Esophagus muscularis mucosa (tissue), 4 donors: ENCODE data around the gene ERC2. TPM values are rescaled to one million over a fixed set of nuclear protein-coding genes. Genes with fewer than 3 reads are reported as not detected.

Experiments used
- DNase-seq: peaks from one replicate; pipeline ENCODE4 v3.0.0-alpha.2; 2017; ENCODE audit errors: extremely low spot score
- H3K27ac ChIP-seq, 4 donors: fragments of 200-600 bp; sonication (generic); replicated peaks in 1 of 4; 1 replicate in 3 of 4; 2 replicates in 1 of 4; pipeline ENCODE4 v1.5.1; 2016 to 2019; ENCODE audit warnings: mild to moderate bottlenecking in 1 of 4
- H3K27me3 ChIP-seq, 4 donors: fragments of 200-600 bp; sonication (generic); one replicate each; pipeline versions ENCODE4 v1.5.1 to v1.6.0; 2016 to 2019
- H3K36me3 ChIP-seq, 4 donors: fragments of 200-600 bp; sonication (generic); one replicate each; pipeline ENCODE4 v1.5.1; 2016 to 2019
- H3K4me1 ChIP-seq, 4 donors: fragments of 200-600 bp; sonication (generic); one replicate each; pipeline ENCODE4 v1.5.1; 2016 to 2019
- H3K4me3 ChIP-seq, 4 donors: fragments of 200-600 bp; sonication (generic); 1 replicate in 2 of 4; 2 replicates in 2 of 4; pipeline ENCODE4 v1.5.1; 2016 to 2019; ENCODE audit warnings: mild to moderate bottlenecking in 4 of 4, moderate library complexity in 1 of 4
- H3K9me3 ChIP-seq, 4 donors: fragments of 200-600 bp; sonication (generic); 1 replicate in 3 of 4; 2 replicates in 1 of 4; pipeline ENCODE4 v1.5.1; 2016 to 2019
- EP300 ChIP-seq: sonication (generic); formaldehyde crosslinking; IDR thresholded peaks from one replicate; pipeline ENCODE4 v1.6.1; 2017; ENCODE audit warnings: antibody characterized with exemption
- POLR2A ChIP-seq: fragments of 450-650 bp; IDR thresholded peaks from one replicate; pipeline ENCODE4 v1.6.1; 2017; ENCODE audit warnings: antibody characterized with exemption, moderate library complexity, mild to moderate bottlenecking, low read depth
- POLR2AphosphoS5 ChIP-seq, 2 donors: sonication (generic); formaldehyde crosslinking; IDR thresholded peaks; one replicate each; pipeline ENCODE4 v1.6.1; 2017; ENCODE audit warnings: antibody characterized with exemption in 2 of 2
- WGBS: methylation state at CpG from one replicate; pipeline ENCODE4 v1.1.5; 2018; 5-methylcytosine and 5-hydroxymethylcytosine counted together
- intact Hi-C: fragments of 100-400 bp; cut with DNase I; formaldehyde crosslinking; loops from one replicate; pipeline ENCODE4 v1.15.1; 2023
- total RNA-seq, 4 donors: library from RNA; depleted of rRNA; stranded (reverse); fragments of >200 nt; gene quantifications; one replicate each; pipeline versions ENCODE4 v1.1.0 to v1.2.1, GENCODE V29; 2016
- TF ChIP-seq, protein P1 (sequence below), 3 experiments: fragments of 200-600 bp in 2 of 3; fragments of 450-650 bp in 1 of 3; sonication (generic) in 2 of 3; IDR thresholded peaks; one replicate each; pipeline ENCODE4 v1.5.1; 2017 to 2019; ENCODE audit warnings: antibody characterized with exemption in 3 of 3, mild to moderate bottlenecking in 2 of 3, moderate library complexity in 1 of 3

Gene ERC2
- total RNA-seq, 4 donors from 2014 or later = 0.42 to 2.0 (median 1.5) TPM

DNA sequence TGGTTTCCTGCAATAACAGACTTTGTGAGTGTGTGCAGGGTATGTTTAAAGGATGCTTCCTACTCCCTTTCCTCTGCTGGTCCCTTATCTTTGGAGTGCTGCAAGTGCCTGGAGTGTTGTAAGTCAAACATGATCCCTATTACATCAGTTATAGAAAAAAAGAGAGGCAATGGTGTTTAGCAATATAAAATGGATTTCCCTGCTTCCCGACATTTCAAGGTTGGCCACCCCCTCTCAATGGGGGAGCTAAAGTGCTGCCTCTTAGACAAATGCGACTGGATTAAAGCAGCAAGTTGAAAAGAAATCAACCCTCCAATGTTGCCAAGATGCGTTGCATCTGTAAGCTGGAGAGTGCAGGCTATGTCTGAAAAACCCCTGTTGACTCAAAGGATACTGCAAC is 778.1 kb downstream of the ERC2 start:
- H3K27ac ChIP-seq = no peak overlapping the region
- no peak for DNase-seq
- H3K4me3 ChIP-seq = no peak overlapping the region
- peaks cover 0 to 23% (median 17%) of the 10 kb centered on the region in 4 donors for H3K4me1 ChIP-seq
- TF ChIP-seq, protein P1, sequence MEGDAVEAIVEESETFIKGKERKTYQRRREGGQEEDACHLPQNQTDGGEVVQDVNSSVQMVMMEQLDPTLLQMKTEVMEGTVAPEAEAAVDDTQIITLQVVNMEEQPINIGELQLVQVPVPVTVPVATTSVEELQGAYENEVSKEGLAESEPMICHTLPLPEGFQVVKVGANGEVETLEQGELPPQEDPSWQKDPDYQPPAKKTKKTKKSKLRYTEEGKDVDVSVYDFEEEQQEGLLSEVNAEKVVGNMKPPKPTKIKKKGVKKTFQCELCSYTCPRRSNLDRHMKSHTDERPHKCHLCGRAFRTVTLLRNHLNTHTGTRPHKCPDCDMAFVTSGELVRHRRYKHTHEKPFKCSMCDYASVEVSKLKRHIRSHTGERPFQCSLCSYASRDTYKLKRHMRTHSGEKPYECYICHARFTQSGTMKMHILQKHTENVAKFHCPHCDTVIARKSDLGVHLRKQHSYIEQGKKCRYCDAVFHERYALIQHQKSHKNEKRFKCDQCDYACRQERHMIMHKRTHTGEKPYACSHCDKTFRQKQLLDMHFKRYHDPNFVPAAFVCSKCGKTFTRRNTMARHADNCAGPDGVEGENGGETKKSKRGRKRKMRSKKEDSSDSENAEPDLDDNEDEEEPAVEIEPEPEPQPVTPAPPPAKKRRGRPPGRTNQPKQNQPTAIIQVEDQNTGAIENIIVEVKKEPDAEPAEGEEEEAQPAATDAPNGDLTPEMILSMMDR (IDR thresholded peaks at IDR 0.05) = no peak
- TF ChIP-seq POLR2AphosphoS5 (IDR thresholded peaks at IDR 0.05) (no peak), POLR2A (no peak), EP300 (no peak)
- 69% methylated on average over 3 of the region's 3 CpGs for WGBS
- H3K36me3 ChIP-seq = no peaks in the 10 kb centered on the region
- intact Hi-C loops = no loop called here
- no peaks in the 10 kb centered on the region for H3K27me3 ChIP-seq
- H3K9me3 ChIP-seq = no peaks in the 10 kb centered on the region

DNA sequence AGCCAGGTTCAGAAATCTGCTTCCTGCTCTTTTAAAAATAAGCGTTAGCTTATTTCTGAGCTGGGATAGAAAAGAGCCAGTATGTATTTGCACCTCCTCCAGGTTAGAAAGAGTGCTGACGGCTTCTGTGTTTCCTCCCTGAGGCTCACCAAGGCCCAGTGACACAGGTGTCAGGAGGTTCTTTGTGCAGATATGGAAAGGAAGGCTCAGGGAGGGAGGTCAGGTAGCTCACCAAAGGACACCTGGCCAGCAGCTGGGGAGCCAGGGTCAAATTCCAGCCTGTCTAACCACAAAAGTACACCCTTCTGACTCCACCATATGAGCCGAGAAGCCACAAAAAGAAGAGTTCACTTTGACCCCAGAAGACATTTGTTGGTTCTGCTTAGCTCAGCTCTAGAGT is 780.1 kb downstream of the ERC2 start:
- TF ChIP-seq EP300 (no peak), POLR2A (no peak), POLR2AphosphoS5 (IDR thresholded peaks at IDR 0.05) (no peak)
- TF ChIP-seq, protein P1 (IDR thresholded peaks at IDR 0.05) = no peak
- no peak for DNase-seq
- WGBS = 98% methylated on average over 3 of the region's 3 CpGs
- no peak overlapping the region for H3K4me3 ChIP-seq
- intact Hi-C loops = no loop called here
- no peaks in the 10 kb centered on the region for H3K36me3 ChIP-seq
- no peaks in the 10 kb centered on the region for H3K9me3 ChIP-seq
- H3K27me3 ChIP-seq = no peaks in the 10 kb centered on the region
- no peak overlapping the region for H3K27ac ChIP-seq
- H3K4me1 ChIP-seq = peaks cover 0 to 26% (median 21%) of the 10 kb centered on the region in 4 donors

DNA sequence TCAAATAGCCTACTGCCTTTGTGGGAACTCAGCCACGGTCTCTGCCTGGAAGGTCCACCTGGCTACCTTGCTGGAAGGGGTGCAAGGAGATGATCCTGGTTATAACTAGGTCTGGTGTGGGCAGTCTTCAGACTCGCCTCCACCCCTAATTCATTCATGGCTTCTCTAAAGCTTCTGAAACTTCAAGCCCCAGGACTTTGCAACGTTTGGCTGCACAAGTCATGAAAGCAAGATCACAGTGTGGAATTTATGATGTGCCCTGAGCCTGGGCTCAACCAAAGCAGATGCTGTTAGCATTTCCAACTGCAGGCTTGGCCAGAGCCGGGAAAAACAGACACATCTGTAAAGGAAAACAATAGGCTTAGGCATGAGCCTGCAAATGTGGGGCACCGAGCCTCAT is 780.7 kb downstream of the ERC2 start:
- H3K27ac ChIP-seq = no peak overlapping the region
- H3K36me3 ChIP-seq = no peaks in the 10 kb centered on the region
- 88% methylated on average over 5 of the region's 5 CpGs for WGBS
- no peak for DNase-seq
- TF ChIP-seq POLR2AphosphoS5 (IDR thresholded peaks at IDR 0.05) = no peak
- TF ChIP-seq, protein P1 (IDR thresholded peaks at IDR 0.05) = no peak
- TF ChIP-seq POLR2A = no peak
- TF ChIP-seq EP300 = no peak
- intact Hi-C loops = no loop called here
- H3K27me3 ChIP-seq = no peaks in the 10 kb centered on the region
- no peaks in the 10 kb centered on the region for H3K9me3 ChIP-seq
- H3K4me3 ChIP-seq = no peak overlapping the region
- H3K4me1 ChIP-seq = peaks cover 0 to 22% (median 15%) of the 10 kb centered on the region in 4 donors

DNA sequence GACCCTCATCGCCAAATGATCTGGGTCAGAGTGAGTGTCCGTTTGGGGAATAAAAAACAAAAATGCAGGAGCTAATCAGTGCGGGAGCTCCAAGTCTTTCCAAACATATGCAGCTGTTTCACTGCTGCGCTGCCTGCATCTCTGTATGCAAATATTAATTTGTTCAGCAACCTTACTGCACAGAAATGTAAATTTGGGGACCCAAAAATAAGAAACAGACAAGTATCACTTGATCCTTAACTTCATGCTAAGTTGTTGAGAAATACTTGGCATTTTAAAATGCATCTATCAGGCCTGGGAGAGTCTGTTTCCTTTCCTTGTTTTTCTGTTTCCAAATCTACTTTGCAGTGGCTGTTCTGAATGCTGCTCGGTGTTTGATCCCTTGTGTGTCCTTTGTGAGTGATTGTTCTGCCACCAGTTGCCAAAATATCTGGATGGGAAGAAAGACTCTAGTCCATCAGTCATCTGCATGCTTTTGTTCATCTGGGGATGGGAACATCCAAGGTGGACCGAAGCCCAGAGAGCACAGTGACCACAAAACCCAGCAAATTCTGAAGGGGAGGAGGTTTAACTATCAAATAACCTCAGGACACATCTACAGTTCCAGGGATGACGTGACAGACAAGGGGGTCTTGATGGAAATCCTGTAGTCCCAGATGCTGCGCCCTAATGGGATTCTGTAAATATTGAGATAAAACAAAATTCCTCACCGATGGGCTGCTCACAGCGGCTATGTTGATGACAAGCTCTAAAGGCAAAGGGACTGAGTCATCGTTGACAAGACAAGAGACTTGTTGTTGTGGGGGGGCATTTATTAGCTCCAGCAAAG is 781.6 kb downstream of the ERC2 start:
- Histone ChIP-seq H3K4me1 (peaks cover 0 to 20% (median 14%) of the 10 kb centered on the region in 4 donors), H3K9me3 (no peaks in the 10 kb centered on the region), H3K27ac (no peak overlapping the region), H3K4me3 (no peak overlapping the region), H3K27me3 (no peaks in the 10 kb centered on the region), H3K36me3 (no peaks in the 10 kb centered on the region)
- intact Hi-C loops = no loop called here
- TF ChIP-seq POLR2AphosphoS5 (IDR thresholded peaks at IDR 0.05) (no peak), EP300 (no peak), POLR2A (no peak)
- TF ChIP-seq, protein P1 (IDR thresholded peaks at IDR 0.05) = no peak
- DNase-seq = no peak
- 61% methylated on average over 11 of the region's 11 CpGs for WGBS
